Aorta (tissue), 5 donors: Measurements from ENCODE around the gene CERS1. TPM values are rescaled to one million over a fixed set of nuclear protein-coding genes. Genes with fewer than 3 reads are reported as not detected.

Source experiments
- ATAC-seq: fragments of 200-7000 bp; cut with Tn5 transposase; one replicate; pipeline ENCODE4 v1.9.1; 2022; ENCODE audit warnings: moderate library complexity; ENCODE audit not compliant: low FRiP score
- DNase-seq, 2 donors: peaks; one replicate each; pipeline ENCODE4 v3.0.0-alpha.2; 2020
- H3K27ac ChIP-seq, 2 donors: one replicate each; pipeline ENCODE4 v1.5.1; 2013; ENCODE audit warnings: low read length in 2 of 2, mild to moderate bottlenecking in 2 of 2, moderate library complexity in 2 of 2, control low read depth in 1 of 2, inconsistent platforms in 1 of 2, low read depth in 1 of 2
- H3K27me3 ChIP-seq, 2 donors: one replicate each; pipeline ENCODE4 v1.6.1; 2013; ENCODE audit warnings: control low read depth in 1 of 2, low read length in 1 of 2, mild to moderate bottlenecking in 1 of 2, moderate library complexity in 1 of 2; ENCODE audit not compliant: insufficient read depth in 2 of 2, control insufficient read depth in 1 of 2
- H3K36me3 ChIP-seq, 2 donors: one replicate each; pipeline ENCODE4 v1.6.1; 2013; ENCODE audit warnings: control low read depth in 1 of 2, low read length in 1 of 2, mild to moderate bottlenecking in 1 of 2; ENCODE audit not compliant: insufficient read depth in 2 of 2, control insufficient read depth in 1 of 2
- H3K4me1 ChIP-seq, 2 donors: one replicate each; pipeline ENCODE4 v1.6.1; 2013; ENCODE audit warnings: low read length in 2 of 2, control low read depth in 1 of 2, mild to moderate bottlenecking in 1 of 2, moderate library complexity in 1 of 2; ENCODE audit not compliant: insufficient read depth in 2 of 2, control insufficient read depth in 1 of 2
- H3K4me3 ChIP-seq, 2 donors: one replicate each; pipeline ENCODE4 v1.5.1; 2013; ENCODE audit warnings: low read length in 2 of 2, control low read depth in 1 of 2, mild to moderate bottlenecking in 1 of 2
- H3K9me3 ChIP-seq: one replicate; pipeline ENCODE4 v1.6.1; 2013; ENCODE audit warnings: mild to moderate bottlenecking, low read length; ENCODE audit not compliant: control insufficient read depth
- WGBS, 2 donors: extraction: QIAGEN DNeasy Blood & Tissue Kit; methylation state at CpG; one replicate each; pipeline ENCODE4 v1.1.7; 2013; 5-methylcytosine and 5-hydroxymethylcytosine counted together
- intact Hi-C, 2 donors: fragments of 100-400 bp; cut with DNase I; formaldehyde crosslinking; loops; one replicate each; pipeline versions ENCODE4 v1.14.2 to v1.15.0; 2022
- polyA plus RNA-seq, 2 donors: library from polyadenylated mRNA; stranded (reverse); fragments of 200-250 nt; gene quantifications; one replicate each; pipeline ENCODE4 v1.2.3, GENCODE V29; 2013
- total RNA-seq, 2 donors: library from RNA; stranded (reverse); fragmentation: NEBNext Ultra II Directional; extraction: Animal tissue kit (Norgen Biotek cat#: 25700); gene quantifications; one replicate each; pipeline ENCODE4 v1.2.1, GENCODE V29; 2021
- donor health status: healthy with polysubstance abuse.
- donor health status: Bipolar disorder and iron deficiency.
- donor health status: DM: no; HTN: no; CAD: no.
- donor health status: DM: no; HTN: no; CAD: no.
- donor health status: DM: yes; HTN: yes; CAD: no.

CERS1 gene
- total and polyA plus RNA-seq, 4 donors = 0.49 to 3.3 (median 0.88) TPM

DNA sequence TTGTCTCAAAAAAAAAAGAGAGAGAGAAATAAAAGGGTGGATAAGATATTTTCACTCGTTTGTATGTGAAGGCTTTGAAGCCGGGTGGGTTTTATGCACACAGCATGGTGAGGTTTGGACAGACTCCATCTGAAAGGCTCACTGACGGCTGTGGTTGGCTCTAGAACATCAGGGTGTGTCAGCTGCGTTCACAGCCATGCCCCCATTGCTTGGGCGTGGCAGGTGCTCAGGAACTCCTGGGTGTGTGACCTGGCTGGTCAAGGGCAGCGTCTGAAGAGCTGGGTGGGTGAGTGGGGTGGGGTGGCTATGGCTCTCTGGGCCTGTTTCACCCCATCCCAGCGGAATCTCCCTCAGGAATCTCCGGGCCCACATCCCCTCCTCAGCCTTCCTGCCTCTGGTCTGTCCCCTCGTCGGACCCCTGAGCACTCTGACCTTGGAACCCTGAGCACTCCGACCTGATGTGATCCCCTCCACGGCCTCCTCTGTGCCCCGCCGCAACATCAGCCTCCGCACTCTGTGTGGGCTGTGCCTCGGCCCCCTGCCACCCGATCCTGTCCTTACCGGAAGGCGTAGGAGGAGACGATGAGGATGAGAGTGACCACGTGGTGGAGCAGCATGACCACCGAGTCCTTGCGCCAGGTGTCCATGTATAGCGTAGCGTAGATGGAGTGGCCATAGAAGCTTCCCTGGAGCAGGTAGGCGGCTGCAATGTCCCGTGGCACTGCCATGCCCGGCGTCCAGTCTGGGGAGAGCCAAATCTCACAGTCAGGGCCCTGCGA lies 12.2 kb downstream of the CERS1 start:
- H3K27me3 ChIP-seq = no peaks in the 10 kb centered on the region
- ATAC-seq (no peak), DNase-seq (no peak)
- intact Hi-C loops = no loop called here
- no peaks in the 10 kb centered on the region for H3K4me1 ChIP-seq
- no peaks in the 10 kb centered on the region for H3K36me3 ChIP-seq
- H3K27ac ChIP-seq = no peak overlapping the region
- no peak overlapping the region for H3K4me3 ChIP-seq
- 87 to 88% methylated on average over 29 to 30 of the region's 30 CpGs for WGBS, 2 donors
- H3K9me3 ChIP-seq = no peaks in the 10 kb centered on the region

DNA sequence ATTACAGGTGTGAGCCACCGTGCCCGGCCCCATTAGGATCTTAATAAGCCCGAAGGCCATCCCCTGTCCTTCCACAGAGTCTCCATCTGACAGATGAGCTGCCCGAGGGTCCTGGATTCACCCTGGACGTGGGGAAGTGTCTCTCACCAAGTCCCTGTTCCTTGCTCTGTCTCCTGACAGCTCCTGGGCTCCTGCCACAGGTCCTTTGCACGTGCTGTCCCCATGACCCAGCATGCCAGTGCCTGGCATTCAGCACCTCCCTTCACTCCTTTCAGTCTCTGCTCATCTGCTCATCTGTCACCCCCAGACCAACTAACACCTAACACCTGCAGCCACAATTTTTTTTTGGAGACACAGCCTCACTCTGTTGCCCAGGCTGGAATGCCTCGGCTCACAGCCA lies 14.5 kb downstream of the CERS1 start:
- H3K9me3 ChIP-seq = peaks cover 3% of the 10 kb centered on the region
- no peaks in the 10 kb centered on the region for H3K4me1 ChIP-seq
- H3K27ac ChIP-seq = no peak overlapping the region
- no peak overlapping the region for H3K4me3 ChIP-seq
- DNase-seq = no peak
- WGBS, 2 donors = 92 to 98% methylated on average over 5 to 7 of the region's 7 CpGs
- intact Hi-C loops = no loop called here
- H3K36me3 ChIP-seq = no peaks in the 10 kb centered on the region
- no peaks in the 10 kb centered on the region for H3K27me3 ChIP-seq
- no peak for ATAC-seq

GRCh38 chr19:18879579-18880373 lies 16.2 kb downstream of the CERS1 start:
- DNase-seq = no peak
- ATAC-seq = no peak

DNA sequence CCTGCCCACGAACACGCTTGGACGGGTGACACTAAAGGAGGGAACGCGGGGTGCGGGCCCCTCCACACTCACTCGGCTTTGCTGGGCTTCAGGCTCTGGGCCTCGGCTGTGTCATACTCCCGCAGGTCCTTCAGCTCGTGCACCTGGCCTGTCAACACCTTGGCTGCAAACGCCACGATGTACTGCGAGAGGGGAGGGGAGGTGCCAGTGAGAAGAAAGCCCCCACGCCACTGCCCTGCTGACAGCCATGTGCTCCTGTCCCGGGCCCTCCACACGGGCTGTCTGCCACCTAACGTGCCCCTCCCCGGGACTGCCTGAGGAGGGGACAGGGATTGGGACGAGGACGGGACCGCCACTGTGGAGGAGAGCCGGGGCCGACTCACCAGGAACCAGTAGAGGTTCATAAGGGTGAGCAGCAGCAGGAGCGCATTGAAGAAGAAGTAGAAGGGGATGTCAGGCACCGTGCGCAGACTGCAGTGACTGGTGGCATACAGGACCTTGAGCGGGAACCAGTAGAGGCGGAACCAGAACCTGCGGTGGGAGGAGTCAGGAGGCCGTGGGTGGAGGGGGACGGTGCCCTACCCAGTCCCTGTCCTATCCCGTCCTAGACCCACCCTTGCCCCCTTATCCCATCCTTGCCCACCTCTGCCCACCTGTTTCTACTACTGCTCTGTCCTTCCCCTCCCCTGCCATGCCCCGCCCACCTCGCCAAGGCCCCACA lies 16.9 kb downstream of the CERS1 start:
- no peak for DNase-seq
- WGBS, 2 donors = 88 to 90% methylated on average over 28 to 34 of the region's 34 CpGs
- no peaks in the 10 kb centered on the region for H3K36me3 ChIP-seq

More at GRCh38 chr19:18879579-18880373, 16.2 kb downstream of the CERS1 start:
- Histone ChIP-seq H3K4me1 (no peaks in the 10 kb centered on the region), H3K36me3 (no peaks in the 10 kb centered on the region), H3K4me3 (no peak overlapping the region), H3K9me3 (peaks cover 3% of the 10 kb centered on the region), H3K27ac (no peak overlapping the region), H3K27me3 (no peaks in the 10 kb centered on the region)
- intact Hi-C loops = no loop called here
- 72 to 79% methylated on average over 12 to 13 of the region's 13 CpGs for WGBS, 2 donors

GRCh38 chr19:18878058-18878797 lies 17.7 kb downstream of the CERS1 start:
- DNase-seq (peak in 1 of 2 donors; percentile 74), ATAC-seq (no peak)
- Histone ChIP-seq H3K27ac (no peak overlapping the region), H3K4me1 (no peaks in the 10 kb centered on the region), H3K27me3 (no peaks in the 10 kb centered on the region), H3K9me3 (peaks cover 3% of the 10 kb centered on the region), H3K4me3 (no peak overlapping the region), H3K36me3 (no peaks in the 10 kb centered on the region)
- intact Hi-C loops = no loop called here
- 87 to 89% methylated on average over 25 of the region's 25 CpGs for WGBS, 2 donors

More for the DNA sequence above, 16.9 kb downstream of the CERS1 start:
- H3K27ac ChIP-seq = no peak overlapping the region
- H3K27me3 ChIP-seq = no peaks in the 10 kb centered on the region
- intact Hi-C loops = no loop called here
- H3K4me1 ChIP-seq = no peaks in the 10 kb centered on the region
- H3K9me3 ChIP-seq = peaks cover 3% of the 10 kb centered on the region
- no peak for ATAC-seq
- no peak overlapping the region for H3K4me3 ChIP-seq

DNA sequence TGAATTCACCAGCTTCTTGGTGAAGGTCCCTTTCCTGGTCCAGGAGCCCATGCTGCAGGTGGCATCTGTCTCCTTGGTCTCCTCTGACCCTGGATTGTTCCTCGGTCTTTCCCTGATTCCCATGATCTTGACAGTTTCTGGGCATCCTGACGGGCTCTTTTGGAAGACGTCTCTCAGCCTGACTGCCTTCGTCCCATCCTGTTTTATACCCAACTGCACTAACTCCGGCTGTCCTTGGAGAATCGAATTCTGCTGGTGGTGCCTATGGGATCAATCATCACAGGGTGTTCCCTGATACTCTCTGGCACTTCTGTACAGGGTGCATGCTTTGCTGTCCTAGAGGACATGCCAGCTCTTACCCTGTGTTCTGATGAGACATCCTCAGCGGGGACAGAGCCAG lies 19.1 kb downstream of the CERS1 start:
- 97 to 100% methylated on average over 7 of the region's 7 CpGs for WGBS, 2 donors
- no peak for DNase-seq
- ATAC-seq = no peak
- Histone ChIP-seq H3K27me3 (no peaks in the 10 kb centered on the region), H3K4me1 (no peaks in the 10 kb centered on the region), H3K27ac (no peak overlapping the region), H3K9me3 (peaks cover 3% of the 10 kb centered on the region), H3K4me3 (no peak overlapping the region), H3K36me3 (no peaks in the 10 kb centered on the region)
- intact Hi-C loops = no loop called here

DNA sequence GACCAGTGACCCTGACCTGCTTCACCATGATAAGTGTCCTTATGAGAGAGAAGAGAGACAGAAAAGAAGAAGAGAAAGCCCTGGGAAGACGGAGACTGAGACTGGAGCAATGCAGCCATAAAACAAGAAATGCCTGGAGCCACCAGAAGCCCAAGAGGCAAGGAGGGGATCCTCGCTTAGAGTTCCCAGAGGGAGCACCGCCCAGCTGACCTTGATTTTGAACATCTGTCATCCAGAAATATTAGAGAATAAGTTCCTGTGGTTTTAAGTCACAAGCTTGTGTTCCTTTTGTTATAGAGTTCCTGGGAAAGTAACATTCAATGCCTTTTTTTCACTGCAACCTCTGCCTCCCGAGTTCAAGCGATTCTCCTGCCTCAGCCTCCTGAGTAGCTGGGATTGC lies 20.2 kb downstream of the CERS1 start:
- Histone ChIP-seq H3K27ac (no peak overlapping the region), H3K9me3 (peaks cover 3% of the 10 kb centered on the region), H3K36me3 (no peaks in the 10 kb centered on the region), H3K4me1 (no peaks in the 10 kb centered on the region), H3K27me3 (no peaks in the 10 kb centered on the region), H3K4me3 (no peak overlapping the region)
- DNase-seq (no peak), ATAC-seq (no peak)
- intact Hi-C loops = no loop called here
- 93 to 96% methylated on average over 5 of the region's 5 CpGs for WGBS, 2 donors

DNA sequence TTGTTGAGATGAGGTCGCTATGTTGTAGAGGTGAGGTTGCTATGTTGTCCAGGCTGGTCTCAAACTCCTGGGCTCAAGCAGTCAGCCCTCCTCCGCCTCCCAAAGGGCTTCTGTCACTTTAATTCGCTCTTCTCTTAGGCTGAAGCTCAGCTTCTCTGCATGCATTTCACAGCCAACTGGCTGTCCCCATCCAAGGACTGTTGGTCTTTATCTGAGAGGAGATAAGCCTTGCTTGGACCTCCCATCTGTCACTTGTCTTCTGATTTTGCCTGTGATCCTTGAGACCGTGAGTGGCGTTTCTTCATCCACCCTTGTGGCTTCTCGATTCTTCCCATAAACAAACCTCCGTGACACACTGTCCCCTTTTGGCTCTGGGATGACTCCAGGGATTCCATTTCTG lies 24.4 kb downstream of the CERS1 start:
- 93% methylated on average over 7 of the region's 7 CpGs for WGBS, 2 donors
- no peaks in the 10 kb centered on the region for H3K9me3 ChIP-seq
- ATAC-seq = no peak

More for the DNA sequence above, 24.4 kb downstream of the CERS1 start:
- intact Hi-C loops = no loop called here
- Histone ChIP-seq H3K27ac (no peak overlapping the region), H3K4me1 (no peaks in the 10 kb centered on the region), H3K4me3 (no peak overlapping the region), H3K27me3 (no peaks in the 10 kb centered on the region), H3K36me3 (peaks cover 0 to 1% of the 10 kb centered on the region in 2 donors)
- no peak for DNase-seq
